ENCODE data around the gene FADS3.

- TF ChIP-seq, protein P1, sequence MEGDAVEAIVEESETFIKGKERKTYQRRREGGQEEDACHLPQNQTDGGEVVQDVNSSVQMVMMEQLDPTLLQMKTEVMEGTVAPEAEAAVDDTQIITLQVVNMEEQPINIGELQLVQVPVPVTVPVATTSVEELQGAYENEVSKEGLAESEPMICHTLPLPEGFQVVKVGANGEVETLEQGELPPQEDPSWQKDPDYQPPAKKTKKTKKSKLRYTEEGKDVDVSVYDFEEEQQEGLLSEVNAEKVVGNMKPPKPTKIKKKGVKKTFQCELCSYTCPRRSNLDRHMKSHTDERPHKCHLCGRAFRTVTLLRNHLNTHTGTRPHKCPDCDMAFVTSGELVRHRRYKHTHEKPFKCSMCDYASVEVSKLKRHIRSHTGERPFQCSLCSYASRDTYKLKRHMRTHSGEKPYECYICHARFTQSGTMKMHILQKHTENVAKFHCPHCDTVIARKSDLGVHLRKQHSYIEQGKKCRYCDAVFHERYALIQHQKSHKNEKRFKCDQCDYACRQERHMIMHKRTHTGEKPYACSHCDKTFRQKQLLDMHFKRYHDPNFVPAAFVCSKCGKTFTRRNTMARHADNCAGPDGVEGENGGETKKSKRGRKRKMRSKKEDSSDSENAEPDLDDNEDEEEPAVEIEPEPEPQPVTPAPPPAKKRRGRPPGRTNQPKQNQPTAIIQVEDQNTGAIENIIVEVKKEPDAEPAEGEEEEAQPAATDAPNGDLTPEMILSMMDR (IDR thresholded peaks at IDR 0.05; ENCODE audit: extremely low read depth in 1 of 2, insufficient read depth in 1 of 2, low read depth in 1 of 2, low read length in 2 of 2), result no peak
- TF ChIP-seq EZH2 (IDR thresholded peaks at IDR 0.05; ENCODE audit: borderline replicate concordance, low read depth, low read length, severe bottlenecking) (no peak), JUN (IDR thresholded peaks at IDR 0.05; ENCODE audit: borderline replicate concordance, insufficient read depth, insufficient read length, low read depth) (no peak)
Measured at GRCh38 chr11:61870541-61871031, 20.8 kb downstream of the FADS3 start.
